Subcutaneous abdominal adipose tissue (tissue), 5 donors: ENCODE data around the gene PPP1R1C.

Experiments
- H3K27ac ChIP-seq: one replicate; pipeline ENCODE4 v1.7.0; 2013; ENCODE audit warnings: low read depth, mild to moderate bottlenecking, inconsistent platforms, low read length, moderate library complexity
- H3K27me3 ChIP-seq, 5 donors: one replicate each; pipeline ENCODE4 v1.7.0; 2013; ENCODE audit warnings: low read length in 5 of 5, inconsistent platforms in 1 of 5; ENCODE audit not compliant: control insufficient read depth in 5 of 5, insufficient read depth in 4 of 5
- H3K36me3 ChIP-seq, 5 donors: one replicate each; pipeline ENCODE4 v1.7.0; 2013; ENCODE audit warnings: low read length in 5 of 5; ENCODE audit not compliant: control insufficient read depth in 5 of 5, insufficient read depth in 5 of 5
- H3K4me1 ChIP-seq, 5 donors: one replicate each; pipeline ENCODE4 v1.7.0; 2013; ENCODE audit warnings: low read length in 5 of 5, mild to moderate bottlenecking in 3 of 5, moderate library complexity in 1 of 5; ENCODE audit not compliant: control insufficient read depth in 5 of 5, insufficient read depth in 5 of 5
- H3K4me3 ChIP-seq, 5 donors: one replicate each; pipeline ENCODE4 v1.7.0; 2013; ENCODE audit warnings: low read length in 5 of 5, low read depth in 1 of 5
- H3K9ac ChIP-seq, 5 donors: one replicate each; pipeline ENCODE4 v1.7.0; 2013; ENCODE audit warnings: low read length in 5 of 5, mild to moderate bottlenecking in 4 of 5, moderate library complexity in 3 of 5
- H3K9me3 ChIP-seq, 5 donors: one replicate each; pipeline ENCODE4 v1.7.0; 2013; ENCODE audit warnings: low read length in 5 of 5; ENCODE audit not compliant: control insufficient read depth in 5 of 5
- donor health status: healthy.
- donor health status: healthy.
- donor health status: healthy.
- donor health status: healthy.
- donor health status: healthy.

The PPP1R1C gene

GRCh38 chr2:182072861-182073260, 87.2 kb downstream of the PPP1R1C start:
- Histone ChIP-seq H3K36me3 (no peaks in the 10 kb centered on the region), H3K27ac (no peak overlapping the region), H3K27me3 (no peaks in the 10 kb centered on the region), H3K9ac (no peak overlapping the region), H3K4me3 (no peak overlapping the region), H3K9me3 (no peaks in the 10 kb centered on the region), H3K4me1 (peaks cover 0 to 3% (median 0%) of the 10 kb centered on the region in 5 donors)

- Histone ChIP-seq H3K4me3 (no peak overlapping the region), H3K36me3 (no peaks in the 10 kb centered on the region), H3K9me3 (no peaks in the 10 kb centered on the region), H3K27me3 (no peaks in the 10 kb centered on the region), H3K9ac (no peak overlapping the region), H3K27ac (no peak overlapping the region), H3K4me1 (peaks cover 0 to 3% (median 0%) of the 10 kb centered on the region in 5 donors)
Measured at GRCh38 chr2:182073613-182074012, 88.0 kb downstream of the PPP1R1C start.

- peaks cover 0 to 3% (median 0%) of the 10 kb centered on the region in 5 donors for H3K4me1 ChIP-seq
- H3K9me3 ChIP-seq, result no peaks in the 10 kb centered on the region
- H3K27me3 ChIP-seq, result no peaks in the 10 kb centered on the region
- no peaks in the 10 kb centered on the region for H3K36me3 ChIP-seq
- H3K27ac ChIP-seq, result no peak overlapping the region
- H3K4me3 ChIP-seq, result no peak overlapping the region
- H3K9ac ChIP-seq, result no peak overlapping the region
Measured at GRCh38 chr2:182077023-182077422, 91.4 kb downstream of the PPP1R1C start.

DNA sequence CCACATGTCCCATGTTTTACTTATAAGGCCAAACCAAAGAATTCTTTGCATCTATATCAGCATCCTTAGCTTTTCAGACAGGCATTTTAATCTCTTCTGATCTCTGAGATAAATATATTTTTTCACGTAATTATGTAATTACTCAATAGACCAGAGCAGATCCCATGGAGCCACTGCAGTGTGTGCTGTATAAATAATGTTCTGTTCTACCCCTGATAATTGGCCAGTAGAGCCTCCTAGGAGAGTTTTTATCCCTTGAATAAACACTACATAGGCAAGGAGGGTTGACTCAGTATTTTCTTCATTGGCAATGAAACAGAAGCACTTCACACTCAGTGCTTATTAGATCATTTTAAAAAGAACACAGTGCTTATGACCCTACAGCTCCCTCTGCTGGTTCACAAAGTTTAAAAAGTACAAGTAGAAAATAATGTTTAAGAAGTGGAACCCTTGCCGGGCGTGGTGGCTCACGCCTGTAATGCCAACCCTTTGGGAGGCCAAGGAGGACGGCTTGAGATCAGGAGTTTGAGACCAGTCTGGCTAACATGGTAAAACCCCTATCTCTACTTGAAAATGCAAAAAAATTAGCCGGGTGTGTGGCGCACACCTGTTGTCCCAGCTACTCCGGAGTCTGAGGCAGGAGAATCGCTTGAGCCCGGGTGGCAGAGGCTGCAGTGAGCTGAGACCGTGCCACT, 91.9 kb downstream of the PPP1R1C start:
- H3K4me3 ChIP-seq, result no peak overlapping the region
- H3K27me3 ChIP-seq, result no peaks in the 10 kb centered on the region
- no peak overlapping the region for H3K27ac ChIP-seq
- peaks cover 0 to 3% (median 0%) of the 10 kb centered on the region in 5 donors for H3K4me1 ChIP-seq
- no peaks in the 10 kb centered on the region for H3K9me3 ChIP-seq
- no peak overlapping the region for H3K9ac ChIP-seq
- no peaks in the 10 kb centered on the region for H3K36me3 ChIP-seq

- Histone ChIP-seq H3K4me3 (no peak overlapping the region), H3K4me1 (peaks cover 0 to 3% (median 0%) of the 10 kb centered on the region in 5 donors), H3K9me3 (no peaks in the 10 kb centered on the region), H3K36me3 (no peaks in the 10 kb centered on the region), H3K27me3 (no peaks in the 10 kb centered on the region), H3K9ac (no peak overlapping the region), H3K27ac (no peak overlapping the region)
Measured at GRCh38 chr2:182078988-182079602, 93.4 kb downstream of the PPP1R1C start.

GRCh38 chr2:182080493-182080892, 94.8 kb downstream of the PPP1R1C start:
- Histone ChIP-seq H3K27ac (no peak overlapping the region), H3K27me3 (no peaks in the 10 kb centered on the region), H3K4me1 (peaks cover 0 to 3% (median 0%) of the 10 kb centered on the region in 5 donors), H3K4me3 (no peak overlapping the region), H3K9me3 (no peaks in the 10 kb centered on the region), H3K36me3 (no peaks in the 10 kb centered on the region), H3K9ac (no peak overlapping the region)

- no peak overlapping the region for H3K9ac ChIP-seq
- no peak overlapping the region for H3K4me3 ChIP-seq
- H3K27ac ChIP-seq, result no peak overlapping the region
- H3K27me3 ChIP-seq, result no peaks in the 10 kb centered on the region
- no peaks in the 10 kb centered on the region for H3K9me3 ChIP-seq
- peaks cover 0 to 3% (median 0%) of the 10 kb centered on the region in 5 donors for H3K4me1 ChIP-seq
- H3K36me3 ChIP-seq, result no peaks in the 10 kb centered on the region
Measured at GRCh38 chr2:182081602-182082260, 96.1 kb downstream of the PPP1R1C start.

DNA sequence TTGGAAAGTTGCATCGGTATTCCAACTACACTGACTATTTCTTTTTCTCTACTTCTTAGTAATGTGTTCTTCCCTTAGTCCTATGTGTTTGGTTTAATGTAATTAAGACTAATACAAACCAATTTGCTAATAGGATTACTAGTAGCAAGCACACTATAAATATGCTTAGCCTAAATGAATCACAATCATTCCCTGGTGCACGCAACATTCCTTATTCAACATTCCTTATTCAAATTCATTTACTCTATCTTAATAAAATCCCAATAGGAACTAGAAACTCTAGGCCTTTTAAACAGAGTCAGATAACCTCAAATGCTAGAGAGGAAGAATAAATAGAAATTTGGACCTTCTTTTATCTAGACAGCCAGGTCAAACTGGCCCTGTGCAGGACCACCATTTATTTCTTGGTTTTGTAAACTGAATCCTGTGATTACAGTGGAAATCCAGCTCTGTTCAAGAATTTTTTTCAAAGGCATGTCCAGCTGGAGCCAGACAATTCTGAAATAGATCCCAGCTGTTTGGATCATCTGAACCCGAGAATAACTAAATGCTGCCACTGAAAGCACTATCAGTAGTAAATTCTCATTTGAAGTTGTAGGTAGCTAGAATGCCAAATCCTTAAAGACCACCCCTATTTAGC, 103.1 kb downstream of the PPP1R1C start:
- Histone ChIP-seq H3K9me3 (peaks cover 0 to 3% (median 0%) of the 10 kb centered on the region in 5 donors), H3K36me3 (no peaks in the 10 kb centered on the region), H3K27me3 (no peaks in the 10 kb centered on the region), H3K27ac (no peak overlapping the region), H3K9ac (no peak overlapping the region), H3K4me3 (no peak overlapping the region), H3K4me1 (no peaks in the 10 kb centered on the region)

- peaks cover 0 to 3% (median 0%) of the 10 kb centered on the region in 5 donors for H3K9me3 ChIP-seq
- H3K4me1 ChIP-seq, result no peaks in the 10 kb centered on the region
- no peak overlapping the region for H3K9ac ChIP-seq
- no peak overlapping the region for H3K27ac ChIP-seq
- H3K27me3 ChIP-seq, result no peaks in the 10 kb centered on the region
- H3K4me3 ChIP-seq, result no peak overlapping the region
- no peaks in the 10 kb centered on the region for H3K36me3 ChIP-seq
Measured at GRCh38 chr2:182090486-182090885, 104.8 kb downstream of the PPP1R1C start.
